ENCODE data around the gene GAS7.
"Not testable (repeated sequence)": the region's sequence is repeated elsewhere in the genome, so short reads cannot be mapped to it uniquely, and the experiment has no call there.

Gene GAS7

DNA sequence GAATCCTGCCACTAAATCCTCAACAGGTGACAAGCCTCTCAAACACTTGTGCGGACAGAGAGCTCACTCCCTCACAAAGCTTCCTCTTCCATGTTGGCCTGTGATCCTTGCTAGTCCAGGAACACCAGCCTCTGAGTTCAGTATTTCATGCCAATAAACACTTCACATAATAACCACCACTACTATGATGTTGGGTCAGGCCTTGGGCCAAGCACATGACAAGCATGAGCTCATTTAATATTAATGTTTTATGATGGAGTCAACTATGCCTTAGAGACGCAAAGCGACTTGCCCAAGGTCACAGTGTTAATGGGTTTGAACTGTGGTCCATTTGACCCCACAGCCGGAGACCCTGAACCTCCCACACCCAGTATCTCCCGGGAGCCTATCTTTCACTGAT, 129.1 kb downstream of the GAS7 start:
- no peak for DNase-seq

- no peak for DNase-seq
Observed at GRCh38 chr17:10067446-10068143, 130.8 kb downstream of the GAS7 start.

- DNase-seq = no peak
Observed at GRCh38 chr17:10064536-10064935, 133.9 kb downstream of the GAS7 start.

DNA sequence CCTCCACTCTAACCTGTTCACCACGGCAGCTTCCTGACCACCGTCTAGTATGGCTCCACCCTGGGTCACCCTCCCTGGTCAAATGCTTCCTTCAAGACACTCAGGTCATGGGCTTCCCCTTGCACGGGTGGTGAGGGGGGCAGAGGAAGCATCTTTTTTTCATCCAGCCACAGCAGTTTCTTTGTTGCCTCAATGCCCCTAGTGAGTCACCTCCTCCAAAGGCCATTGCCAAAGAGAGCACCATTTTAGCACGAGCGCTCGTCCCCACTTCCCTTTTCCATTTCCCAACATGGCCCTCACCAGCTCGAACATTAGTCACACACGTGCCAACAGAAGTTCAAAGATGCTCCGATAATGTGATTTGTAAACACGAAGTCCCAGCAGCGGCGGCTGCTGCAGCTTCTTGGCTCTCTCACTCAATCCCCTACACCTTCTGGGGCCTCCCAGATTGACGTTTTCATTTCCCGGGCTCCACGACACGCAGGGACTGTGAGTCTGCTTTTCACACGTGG, 134.6 kb downstream of the GAS7 start:
- peak; percentile 3 for DNase-seq

GRCh38 chr17:10062691-10063385, 135.6 kb downstream of the GAS7 start:
- no peak for DNase-seq

- no peak for DNase-seq
Observed at GRCh38 chr17:10061111-10061845, 137.1 kb downstream of the GAS7 start.

DNA sequence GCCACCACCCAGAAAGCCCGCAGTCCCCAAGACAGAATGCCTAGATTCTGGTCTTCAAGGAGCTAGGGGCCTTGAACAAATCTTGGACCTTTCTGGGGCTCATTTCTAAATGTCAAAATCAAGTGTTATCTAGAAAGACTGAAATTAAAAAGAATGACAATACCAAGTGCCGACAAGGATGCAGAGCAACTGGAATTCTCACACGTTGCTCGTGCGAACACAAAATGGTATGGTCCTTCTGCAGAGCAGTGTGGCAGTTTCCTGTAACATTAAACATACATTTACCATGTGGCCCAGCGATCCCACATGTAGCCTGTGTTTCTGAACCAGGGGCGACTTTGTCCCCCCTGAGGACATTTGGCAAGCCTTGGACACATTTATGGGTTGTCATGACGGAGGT, 137.9 kb downstream of the GAS7 start:
- DNase-seq = no peak

DNA sequence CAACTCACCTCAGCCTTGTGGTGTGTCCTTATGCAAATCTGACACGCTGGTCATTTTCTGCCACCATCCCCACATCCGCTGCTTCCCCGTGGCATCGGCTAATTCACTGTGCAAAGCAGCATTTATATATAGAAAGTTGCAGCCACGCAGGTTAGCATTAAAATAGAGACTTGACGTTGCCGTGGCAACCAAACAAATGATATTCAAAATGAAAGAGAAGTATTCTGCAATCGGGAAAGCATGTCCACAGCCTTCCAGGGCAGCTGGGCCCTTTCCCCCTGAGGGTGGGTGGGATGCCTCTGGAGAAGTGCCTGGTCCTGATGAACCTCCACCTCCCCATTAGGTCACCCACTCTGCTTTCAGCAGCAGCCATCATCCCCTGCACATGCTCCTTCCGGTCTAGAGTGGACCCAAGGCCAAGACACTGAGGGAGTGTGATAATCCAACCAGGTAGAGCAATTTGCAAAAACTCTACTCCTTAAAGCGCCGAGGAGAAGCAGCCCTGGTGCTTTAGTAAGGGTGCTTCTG, 138.7 kb downstream of the GAS7 start:
- no peak for DNase-seq

DNA sequence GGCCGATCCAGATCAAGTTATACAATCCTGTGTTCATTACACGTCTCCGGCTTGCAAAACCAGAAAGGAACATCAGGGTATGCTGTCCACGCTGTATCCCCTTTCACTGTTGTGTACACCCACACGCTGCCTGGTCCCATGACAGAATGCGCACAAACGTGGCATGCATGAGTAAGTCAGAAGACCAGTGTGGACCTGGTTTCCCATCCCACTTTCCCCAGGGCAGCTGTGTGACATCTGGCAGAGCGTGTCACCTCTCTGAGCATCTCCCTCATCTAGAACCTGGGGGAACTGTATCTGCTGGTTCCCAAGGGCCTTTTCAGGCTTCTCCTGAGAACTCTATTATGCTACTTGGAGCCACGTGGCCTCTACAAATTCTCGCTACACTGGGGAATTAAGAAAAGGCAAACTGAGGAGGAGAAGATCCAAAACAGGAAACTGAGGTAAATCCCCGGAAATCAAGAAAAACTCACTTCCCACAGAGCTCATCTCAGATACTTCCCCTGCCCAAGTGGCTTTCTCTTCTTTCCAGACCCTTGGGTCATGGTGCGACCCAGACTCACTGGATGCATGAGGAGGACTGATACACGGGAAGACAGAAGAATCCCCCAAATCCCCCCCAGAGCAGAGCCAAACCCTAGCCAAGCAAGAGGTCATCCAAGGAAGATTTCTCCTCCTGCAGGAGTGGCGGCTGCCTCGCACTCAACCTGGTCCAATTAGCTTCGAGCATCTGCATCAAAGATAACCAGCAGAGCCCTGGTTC, 139.3 kb downstream of the GAS7 start:
- no peak for DNase-seq

- DNase-seq = not testable (repeated sequence)
Observed at GRCh38 chr17:10057466-10057865, 140.9 kb downstream of the GAS7 start.

DNA sequence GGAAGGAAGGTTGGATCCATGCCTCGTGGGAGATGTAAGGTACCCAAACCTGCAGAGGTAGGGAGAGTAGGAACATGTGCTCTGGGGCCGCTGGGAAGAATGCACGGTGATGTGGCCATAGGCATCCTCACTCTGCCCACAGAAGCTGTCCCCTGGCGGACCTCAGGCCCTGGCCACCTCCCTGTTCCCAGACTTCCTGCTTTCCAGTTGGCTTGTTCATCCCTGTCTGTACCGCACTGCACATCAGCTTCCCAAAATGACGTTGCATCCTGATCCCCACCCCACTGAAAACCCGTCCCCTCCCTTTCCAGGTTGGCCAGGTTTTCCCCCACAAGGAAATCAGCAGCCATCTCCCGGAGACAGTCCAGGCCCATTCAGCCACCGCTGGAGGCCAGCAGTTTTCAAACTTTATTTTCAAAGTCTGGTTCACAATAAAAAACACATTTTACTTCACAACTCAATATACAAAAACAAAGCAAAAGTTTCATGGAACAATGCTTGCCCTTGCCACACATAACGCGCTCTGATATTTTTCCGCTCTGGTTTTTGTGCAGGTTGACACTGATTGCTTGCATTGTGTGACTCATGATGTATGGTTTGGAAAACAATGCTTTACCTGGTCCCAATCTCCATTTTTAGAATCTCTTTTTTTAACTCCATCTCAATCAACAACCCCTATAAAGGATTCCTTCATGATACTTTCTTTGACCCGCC, 143.0 kb downstream of the GAS7 start:
- DNase-seq = no peak

DNA sequence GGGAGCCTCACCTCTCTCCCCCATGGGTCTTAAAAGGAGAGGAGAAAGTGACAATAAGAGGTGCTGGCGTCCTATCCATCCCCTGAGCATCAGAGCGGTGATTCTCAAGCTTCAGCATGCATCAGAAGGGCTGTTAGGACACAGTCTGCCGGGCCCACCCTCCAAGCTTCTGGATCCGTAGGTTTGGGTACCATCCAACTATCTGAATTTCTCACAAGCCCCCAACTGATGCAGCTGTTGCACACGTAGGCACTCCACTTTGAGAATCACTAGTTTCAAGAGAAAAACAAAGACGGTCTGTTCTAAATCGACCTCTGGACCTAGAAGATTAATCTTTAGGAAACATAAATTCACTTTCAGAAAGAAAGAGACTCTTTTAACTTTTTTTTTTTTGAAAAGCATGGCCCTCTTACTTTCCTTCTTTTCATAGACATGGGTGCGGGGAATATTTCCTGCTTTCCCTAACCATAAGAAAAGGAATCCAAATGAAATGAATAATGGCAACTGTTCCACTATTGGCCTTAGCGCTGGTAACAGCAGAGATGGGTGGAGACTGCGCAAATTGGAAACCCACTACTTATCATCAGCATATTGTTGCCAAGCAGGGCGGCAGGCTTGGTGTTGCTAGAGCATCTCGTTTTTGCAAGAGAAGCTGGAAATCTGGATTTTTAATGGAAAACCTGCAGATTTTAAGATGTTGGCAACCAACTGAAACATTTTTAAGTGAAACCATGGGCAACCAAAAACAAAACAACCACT, 144.4 kb downstream of the GAS7 start:
- DNase-seq = no peak

GRCh38 chr17:10052106-10052813, 146.1 kb downstream of the GAS7 start:
- DNase-seq = no peak

DNA sequence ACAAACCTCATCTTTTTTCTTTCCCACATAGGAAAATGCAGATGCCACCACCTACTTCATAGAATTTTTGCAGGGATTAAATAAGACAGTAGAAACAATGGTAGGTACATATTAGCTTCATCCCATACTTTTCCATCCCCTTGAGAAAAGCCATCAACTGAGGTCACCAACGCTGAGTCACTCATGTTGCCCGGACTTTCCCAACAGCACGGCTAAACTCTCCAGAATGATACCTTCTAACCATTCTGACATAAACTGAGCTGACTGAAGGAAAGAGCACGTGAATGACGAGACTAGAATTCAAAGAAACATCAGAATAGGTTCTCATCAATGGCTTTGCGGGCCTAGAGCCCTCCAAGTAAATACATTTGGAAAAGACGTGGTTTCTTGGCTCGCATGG, 147.3 kb downstream of the GAS7 start:
- DNase-seq = no peak

- no peak for DNase-seq
Observed at GRCh38 chr17:10050597-10051101, 147.8 kb downstream of the GAS7 start.

DNA sequence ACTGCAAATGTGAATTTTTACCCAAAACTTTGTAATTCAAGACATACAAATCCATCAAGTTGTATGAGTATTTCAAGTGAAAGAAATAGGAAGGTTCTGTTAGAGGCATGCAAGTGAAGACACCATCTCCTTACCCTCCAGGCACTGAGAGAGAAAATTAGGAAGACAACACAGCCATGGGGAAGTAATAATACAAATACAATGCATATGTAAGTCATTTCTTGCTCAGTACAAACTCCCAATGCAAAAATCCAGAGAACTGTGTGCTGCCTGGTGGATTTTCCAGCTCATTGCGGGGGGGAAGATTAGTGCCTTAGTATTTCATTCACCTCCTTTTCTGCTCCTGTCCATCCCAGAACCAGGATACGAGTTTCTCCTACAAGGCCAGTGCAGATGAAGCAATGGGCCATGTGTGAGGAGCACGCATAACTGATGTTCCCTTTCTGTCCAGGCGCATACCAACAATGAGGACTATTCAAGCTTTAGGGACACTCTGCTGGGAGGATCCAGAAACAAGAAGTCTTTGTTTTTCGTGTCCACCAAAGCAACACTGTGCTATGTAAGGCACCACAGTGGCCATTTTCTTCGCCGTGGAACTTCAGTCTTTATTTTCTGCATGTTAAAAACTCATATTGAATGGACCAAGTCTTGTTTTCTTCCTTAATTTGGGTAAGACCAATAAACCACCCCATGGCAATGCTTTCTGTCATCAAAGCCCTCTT, 149.6 kb downstream of the GAS7 start:
- DNase-seq = no peak

DNA sequence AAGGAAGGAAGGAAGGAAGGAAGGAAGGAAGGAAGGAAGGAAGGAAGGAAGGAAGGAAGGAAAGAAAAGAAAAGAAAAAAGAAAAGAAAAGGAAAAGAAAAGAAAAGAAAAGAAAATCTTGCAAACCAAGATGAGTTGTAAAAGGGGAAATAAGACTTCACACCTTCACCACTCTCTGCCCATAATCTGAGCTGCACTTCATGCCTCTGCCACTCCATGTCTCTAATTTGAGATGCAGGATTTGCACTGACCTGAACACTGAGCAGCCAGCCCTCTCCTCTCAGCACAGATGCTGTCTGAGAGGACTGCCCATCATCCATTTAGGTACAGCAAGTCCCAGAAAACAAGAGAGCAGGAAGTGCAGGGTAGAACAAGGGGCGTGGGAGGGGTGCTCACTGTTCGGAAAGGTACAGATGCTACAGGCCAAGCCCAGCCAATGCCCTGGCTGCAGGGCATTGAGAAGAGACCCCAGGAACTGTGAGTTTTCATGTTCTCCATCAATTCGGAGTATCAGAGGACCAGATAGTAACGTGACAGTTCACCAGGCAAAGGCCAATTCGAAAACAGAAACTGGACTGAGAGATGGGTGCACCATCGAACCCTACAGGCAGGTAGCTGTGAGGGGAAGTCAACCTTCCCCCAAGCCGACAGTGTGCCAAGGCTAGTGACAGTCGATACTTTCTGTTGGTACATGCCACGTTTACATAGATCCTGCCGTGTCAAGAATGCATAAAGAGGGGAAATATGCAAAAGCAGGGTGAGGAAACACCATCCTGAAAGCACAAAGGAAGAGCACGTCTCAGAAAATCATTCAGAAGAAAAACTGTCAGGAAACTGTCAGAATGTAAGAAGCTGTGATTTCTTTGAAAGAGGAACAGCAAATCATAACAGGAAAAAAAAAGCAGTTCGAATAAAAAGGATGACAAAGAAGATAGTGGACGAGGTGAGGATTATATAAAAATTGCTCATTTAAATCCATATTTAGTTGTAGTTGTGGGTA, 151.3 kb downstream of the GAS7 start:
- no peak for DNase-seq
